Measurements from ENCODE around the gene FLOT1. TPM values are rescaled to one million over a fixed set of nuclear protein-coding genes. Genes with fewer than 3 reads are reported as not detected.

FLOT1 gene
- total and polyA plus RNA-seq, 2 of the 13 experiments (the other 11 are each of a cell fraction or from before 2014, with no cell fraction given): 82.3 to 130 TPM

- TF ChIP-seq HNF1A (IDR thresholded peaks at IDR 0.05; ENCODE audit: low read depth) (no peak), HNF1A (CRISPR knock-in tag; IDR thresholded peaks at IDR 0.05; ENCODE audit: borderline replicate concordance) (0 out of 2 replicates have a peak, but pooled peaks have one; percentile 4), ETV5 (CRISPR knock-in tag; IDR thresholded peaks at IDR 0.05; ENCODE audit: borderline replicate concordance) (peak; percentile 32; the same call in 1 of the 2 replicates), ZNF468 (CRISPR knock-in tag; IDR thresholded peaks at IDR 0.05) (no peak), ZNF362 (CRISPR knock-in tag; IDR thresholded peaks at IDR 0.05; ENCODE audit: borderline replicate concordance) (0 out of 2 replicates have a peak, but pooled peaks have one; percentile 25), CEBPB (IDR thresholded peaks at IDR 0.05; ENCODE audit: borderline replicate concordance, low read depth, low read length) (peak; percentile 79), PHF20 (CRISPR knock-in tag; IDR thresholded peaks at IDR 0.05) (peak; percentile 59), ZNF777 (CRISPR knock-in tag; IDR thresholded peaks at IDR 0.05) (peak; percentile 70), ZBTB14 (CRISPR knock-in tag; IDR thresholded peaks at IDR 0.05) (peak; percentile 81), RBM22 (optimal IDR thresholded peaks at IDR 0.05; ENCODE audit: low read length) (no peak), NFYC (CRISPR knock-in tag; IDR thresholded peaks at IDR 0.05) (peak; percentile 92), ZNF747 (CRISPR knock-in tag; IDR thresholded peaks at IDR 0.05; ENCODE audit: borderline replicate concordance) (peak; percentile 81), PHF5A (CRISPR knock-in tag; IDR thresholded peaks at IDR 0.05; ENCODE audit: low read depth, unreplicated experiment) (peak; percentile 66), ZGPAT (CRISPR knock-in tag; IDR thresholded peaks at IDR 0.05) (peak; percentile 71), ZNF205 (CRISPR knock-in tag; IDR thresholded peaks at IDR 0.05) (0 out of 2 replicates have a peak, but pooled peaks have one; percentile 11), ZNF652 (CRISPR knock-in tag; IDR thresholded peaks at IDR 0.05; ENCODE audit: borderline replicate concordance, low read depth) (no peak), FOXK2 (IDR thresholded peaks at IDR 0.05) (peak; percentile 64), CHD4 (IDR thresholded peaks at IDR 0.05; ENCODE audit: borderline replicate concordance, low read length) (0 out of 2 replicates have a peak, but pooled peaks have one; percentile 48), TFE3 (CRISPR knock-in tag; IDR thresholded peaks at IDR 0.05) (peak; percentile 24), ZSCAN9 (CRISPR knock-in tag; IDR thresholded peaks at IDR 0.05; ENCODE audit: borderline replicate concordance) (peak; percentile 82; the same call in 1 of the 2 replicates)
Observed at GRCh38 chr6:30719791-30720737, 22.4 kb downstream of the FLOT1 start, which contains the start of gene TUBB (continued).
